Measurements from ENCODE around the gene MAD1L1. TPM values are rescaled to one million over a fixed set of nuclear protein-coding genes. Genes with fewer than 3 reads are reported as not detected.

Gene MAD1L1
- total and polyA plus RNA-seq, 7 donors, result 11.7 to 17.5 (median 15.6) TPM

GRCh38 chr7:1937252-1937605 lies 295.5 kb downstream of the MAD1L1 start:
- WGBS, 3 donors, result 93 to 96% (median 94%) methylated on average over 11 of the region's 11 CpGs
- intact Hi-C loops (cut with DNase I), result no loop called here
- H3K9me3 ChIP-seq, result no peaks in the 10 kb centered on the region
- no peaks in the 10 kb centered on the region for H3K36me3 ChIP-seq (ENCODE audit: insufficient read depth in 1 of 2, low read depth in 1 of 2)
- TF ChIP-seq CTCF (IDR thresholded peaks at IDR 0.05), result no peak
- no peak overlapping the region for H3K4me3 ChIP-seq
- ATAC-seq (no peak), DNase-seq (peak in 1 of 2 donors; percentile 45)
- no peaks in the 10 kb centered on the region for H3K27me3 ChIP-seq (ENCODE audit: insufficient read depth in 3 of 3, low read length in 2 of 3)
- H3K4me1 ChIP-seq, result no peaks in the 10 kb centered on the region
- H3K27ac ChIP-seq, result no peak overlapping the region

GRCh38 chr7:1936531-1937251 lies 296.1 kb downstream of the MAD1L1 start:
- no peaks in the 10 kb centered on the region for H3K36me3 ChIP-seq (ENCODE audit: insufficient read depth in 1 of 2, low read depth in 1 of 2)
- H3K4me3 ChIP-seq, result no peak overlapping the region
- peak; percentile 12 to 42 for DNase-seq
- no peaks in the 10 kb centered on the region for H3K9me3 ChIP-seq
- ATAC-seq, result no peak
- TF ChIP-seq CTCF (IDR thresholded peaks at IDR 0.05), result no peak
- H3K27ac ChIP-seq, result no peak overlapping the region
- intact Hi-C loops (cut with DNase I), result no loop called here
- WGBS, 3 donors, result 89 to 94% (median 90%) methylated on average over 29 of the region's 29 CpGs
- no peaks in the 10 kb centered on the region for H3K27me3 ChIP-seq (ENCODE audit: insufficient read depth in 3 of 3, low read length in 2 of 3)
- H3K4me1 ChIP-seq, result no peaks in the 10 kb centered on the region

GRCh38 chr7:1936006-1936310 lies 296.8 kb downstream of the MAD1L1 start:
- no peak overlapping the region for H3K27ac ChIP-seq
- no peak for ATAC-seq
- H3K9me3 ChIP-seq, result no peaks in the 10 kb centered on the region
- WGBS, 3 donors, result 95 to 96% (median 95%) methylated on average over 7 to 8 of the region's 8 CpGs
- DNase-seq, result no peak
- intact Hi-C loops (cut with DNase I), result no loop called here
- no peaks in the 10 kb centered on the region for H3K36me3 ChIP-seq (ENCODE audit: insufficient read depth in 1 of 2, low read depth in 1 of 2)
- no peak for TF ChIP-seq CTCF (IDR thresholded peaks at IDR 0.05)
- no peak overlapping the region for H3K4me3 ChIP-seq
- H3K27me3 ChIP-seq (ENCODE audit: insufficient read depth in 3 of 3, low read length in 2 of 3), result no peaks in the 10 kb centered on the region
- H3K4me1 ChIP-seq, result no peaks in the 10 kb centered on the region

- Histone ChIP-seq H3K9me3 (no peaks in the 10 kb centered on the region), H3K4me3 (no peak overlapping the region), H3K27me3 (ENCODE audit: insufficient read depth in 3 of 3, low read length in 2 of 3) (no peaks in the 10 kb centered on the region), H3K4me1 (no peaks in the 10 kb centered on the region), H3K27ac (no peak overlapping the region), H3K36me3 (ENCODE audit: insufficient read depth in 1 of 2, low read depth in 1 of 2) (no peaks in the 10 kb centered on the region)
- 96 to 97% (median 96%) methylated on average over 20 to 21 of the region's 21 CpGs for WGBS, 3 donors
- peak in 1 of 2 donors; percentile 46 for DNase-seq
- intact Hi-C loops (cut with DNase I), result no loop called here
- no peak for TF ChIP-seq CTCF (IDR thresholded peaks at IDR 0.05)
- ATAC-seq, result no peak
These were observed 297.4 kb downstream of the MAD1L1 start for GRCh38 chr7:1935176-1936005.
